Measurements from ENCODE around the gene PDK1.

PDK1 gene

DNA sequence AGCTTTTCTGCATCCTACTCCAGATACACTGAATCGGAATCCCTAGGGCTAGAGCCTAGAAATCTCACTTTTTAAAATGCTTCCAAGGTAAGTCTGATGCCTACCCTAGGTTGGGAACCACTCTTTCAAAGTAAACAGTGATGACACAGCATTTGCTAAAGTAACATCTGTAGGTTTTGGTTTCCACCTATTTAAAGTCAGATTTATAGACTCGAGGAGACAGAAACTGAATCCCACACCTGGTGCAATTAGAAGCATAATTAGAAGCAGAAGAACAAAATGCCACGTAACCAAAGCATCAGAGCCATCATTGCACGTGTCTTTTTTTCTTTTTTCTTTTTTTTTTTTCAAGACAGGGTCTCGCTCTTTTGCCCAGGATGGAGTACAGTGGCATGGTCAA is 40.9 kb downstream of the PDK1 start:
- no peak for DNase-seq (ENCODE audit: low read depth)
- in situ Hi-C loops (cut with HindIII; ENCODE audit: low sequenced_read_pairs), result no loop called here
- no peak overlapping the region for H3K4me3 ChIP-seq (ENCODE audit: low read depth, low read length)
- TF ChIP-seq, protein P1, sequence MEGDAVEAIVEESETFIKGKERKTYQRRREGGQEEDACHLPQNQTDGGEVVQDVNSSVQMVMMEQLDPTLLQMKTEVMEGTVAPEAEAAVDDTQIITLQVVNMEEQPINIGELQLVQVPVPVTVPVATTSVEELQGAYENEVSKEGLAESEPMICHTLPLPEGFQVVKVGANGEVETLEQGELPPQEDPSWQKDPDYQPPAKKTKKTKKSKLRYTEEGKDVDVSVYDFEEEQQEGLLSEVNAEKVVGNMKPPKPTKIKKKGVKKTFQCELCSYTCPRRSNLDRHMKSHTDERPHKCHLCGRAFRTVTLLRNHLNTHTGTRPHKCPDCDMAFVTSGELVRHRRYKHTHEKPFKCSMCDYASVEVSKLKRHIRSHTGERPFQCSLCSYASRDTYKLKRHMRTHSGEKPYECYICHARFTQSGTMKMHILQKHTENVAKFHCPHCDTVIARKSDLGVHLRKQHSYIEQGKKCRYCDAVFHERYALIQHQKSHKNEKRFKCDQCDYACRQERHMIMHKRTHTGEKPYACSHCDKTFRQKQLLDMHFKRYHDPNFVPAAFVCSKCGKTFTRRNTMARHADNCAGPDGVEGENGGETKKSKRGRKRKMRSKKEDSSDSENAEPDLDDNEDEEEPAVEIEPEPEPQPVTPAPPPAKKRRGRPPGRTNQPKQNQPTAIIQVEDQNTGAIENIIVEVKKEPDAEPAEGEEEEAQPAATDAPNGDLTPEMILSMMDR (IDR thresholded peaks at IDR 0.05; ENCODE audit: low read depth, low read length, missing control alignments), result no peak

DNA sequence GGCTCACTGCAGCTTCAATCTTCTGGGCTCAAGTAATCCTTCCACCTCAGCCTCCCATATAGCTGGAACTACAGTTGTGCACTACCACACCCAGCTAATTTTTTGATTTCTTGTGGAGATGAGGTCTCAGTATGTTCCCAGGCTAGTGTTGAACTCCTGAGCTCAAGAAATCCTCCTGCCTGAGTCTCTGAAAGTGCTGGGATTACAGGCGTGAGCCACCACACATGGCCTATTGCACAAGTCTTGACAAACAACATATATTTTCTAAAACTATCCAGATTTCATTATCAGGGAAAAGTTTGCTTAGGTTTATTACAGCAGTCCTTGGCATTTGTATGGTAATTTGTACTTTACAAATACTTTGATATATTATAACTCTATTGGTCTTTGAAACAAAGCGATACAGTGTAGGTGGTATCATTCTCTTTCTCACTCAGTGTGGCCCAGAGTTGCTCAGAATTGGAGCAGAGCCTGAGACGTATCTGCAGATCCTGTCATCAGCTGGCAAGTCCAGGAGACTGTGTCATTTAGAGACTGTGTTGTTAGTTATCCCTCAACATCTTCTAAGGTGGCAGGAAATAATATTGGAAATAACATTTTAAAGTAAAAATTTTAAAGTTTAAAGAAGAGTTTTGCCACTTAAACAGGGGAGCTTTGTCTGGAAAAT is 41.4 kb downstream of the PDK1 start:
- H3K4me3 ChIP-seq (ENCODE audit: low read depth, low read length), result no peak overlapping the region
- TF ChIP-seq, protein P1 (IDR thresholded peaks at IDR 0.05; ENCODE audit: low read depth, low read length, missing control alignments), result no peak
- in situ Hi-C loops (cut with HindIII; ENCODE audit: low sequenced_read_pairs), result no loop called here
- no peak for DNase-seq (ENCODE audit: low read depth)

DNA sequence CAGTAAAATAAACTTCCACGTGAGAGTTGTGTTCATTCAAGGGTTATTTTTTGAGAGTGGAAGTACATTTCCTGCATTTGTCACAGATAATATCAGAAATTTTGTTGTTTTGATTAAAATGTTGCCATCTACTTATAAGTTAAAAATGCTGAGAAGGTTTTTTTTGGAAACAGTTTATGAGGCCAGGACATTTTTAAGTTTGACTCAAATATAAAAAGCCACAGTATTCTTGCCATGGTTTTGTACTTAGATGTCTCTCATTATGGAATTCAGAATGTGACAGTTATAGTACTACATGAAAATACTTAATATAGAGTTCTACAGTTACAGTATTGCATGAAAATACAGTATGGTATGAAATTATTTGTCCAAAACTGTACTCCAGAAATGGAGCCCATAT is 44.1 kb downstream of the PDK1 start:
- DNase-seq (ENCODE audit: low read depth), result no peak
- TF ChIP-seq, protein P1 (IDR thresholded peaks at IDR 0.05; ENCODE audit: low read depth, low read length, missing control alignments), result no peak
- in situ Hi-C loops (cut with HindIII; ENCODE audit: low sequenced_read_pairs), result no loop called here
- H3K4me3 ChIP-seq (ENCODE audit: low read depth, low read length), result no peak overlapping the region

DNA sequence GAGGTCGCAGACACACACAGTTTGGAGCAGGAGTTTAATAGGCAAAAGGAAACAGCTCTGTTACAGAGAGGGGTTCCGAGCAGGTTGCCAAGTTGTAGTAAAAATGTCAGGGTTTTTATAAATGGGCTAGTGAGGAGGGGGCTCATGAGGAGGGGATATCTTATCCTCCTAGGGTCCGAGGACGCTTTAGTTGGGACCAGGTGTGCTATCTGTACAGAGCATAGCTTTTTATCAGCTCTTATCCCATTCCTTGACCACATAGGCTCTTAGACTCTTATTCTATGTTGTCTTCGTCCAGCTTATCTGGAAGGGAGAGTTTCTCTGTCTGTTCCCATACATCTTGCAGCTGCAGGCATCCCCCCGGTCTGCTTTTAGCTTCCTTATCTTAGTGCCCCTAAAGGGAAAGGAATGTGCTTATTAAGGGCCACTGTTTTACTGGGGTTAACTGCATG is 44.7 kb downstream of the PDK1 start:
- in situ Hi-C loops (cut with HindIII; ENCODE audit: low sequenced_read_pairs), result no loop called here
- TF ChIP-seq, protein P1 (IDR thresholded peaks at IDR 0.05; ENCODE audit: low read depth, low read length, missing control alignments), result no peak
- no peak overlapping the region for H3K4me3 ChIP-seq (ENCODE audit: low read depth, low read length)
- DNase-seq (ENCODE audit: low read depth), result no peak

DNA sequence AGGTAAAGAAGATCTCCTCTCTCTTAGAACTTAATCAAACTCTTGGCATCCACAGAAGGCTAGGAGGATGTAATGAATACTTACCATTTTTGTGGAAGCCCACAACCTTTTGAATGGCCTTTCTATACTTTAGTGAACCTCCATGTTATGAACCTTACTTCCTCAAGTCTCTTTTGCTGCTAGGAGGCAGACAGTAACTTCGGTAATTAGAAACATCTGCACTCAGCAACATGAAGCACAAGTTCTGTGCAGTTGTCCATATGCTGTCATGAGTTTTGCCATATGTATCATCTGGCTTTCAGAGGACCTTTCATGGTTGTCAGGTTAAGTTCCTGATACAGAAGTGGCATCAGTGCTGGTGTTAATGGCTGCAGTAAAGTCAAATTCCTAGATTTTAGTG is 50.4 kb downstream of the PDK1 start:
- DNase-seq (ENCODE audit: low read depth), result no peak
- in situ Hi-C loops (cut with HindIII; ENCODE audit: low sequenced_read_pairs), result no loop called here
- H3K4me3 ChIP-seq (ENCODE audit: low read depth, low read length), result no peak overlapping the region
- TF ChIP-seq, protein P1 (IDR thresholded peaks at IDR 0.05; ENCODE audit: low read depth, low read length, missing control alignments), result no peak

DNA sequence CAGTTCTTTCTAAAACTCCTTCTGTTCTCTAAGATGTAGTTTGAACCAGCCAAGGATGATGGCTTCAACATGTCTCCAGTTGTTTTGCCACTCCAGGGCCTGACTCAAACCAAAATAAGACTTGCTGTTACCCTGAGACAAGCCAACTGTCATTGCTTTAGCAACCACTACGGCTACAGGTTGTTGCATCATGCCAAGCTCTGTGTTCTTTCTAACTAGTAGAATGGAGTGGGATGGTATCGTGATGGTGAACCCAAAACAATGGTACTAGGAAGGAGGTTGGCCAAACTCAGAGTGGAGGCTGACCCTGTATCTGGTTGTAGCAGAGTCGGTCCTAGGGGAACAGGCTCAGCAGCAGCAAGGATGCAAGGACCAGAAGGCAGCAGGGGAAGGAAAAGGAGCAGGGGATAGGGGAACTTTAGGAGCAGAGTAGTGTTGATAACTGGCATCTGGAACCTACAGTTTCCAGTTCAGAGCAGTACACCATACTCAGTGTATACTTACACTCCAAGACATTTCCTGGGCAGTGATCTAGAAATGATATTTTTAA is 51.6 kb downstream of the PDK1 start:
- DNase-seq (ENCODE audit: low read depth), result no peak
- in situ Hi-C loops (cut with HindIII; ENCODE audit: low sequenced_read_pairs), result no loop called here
- TF ChIP-seq, protein P1 (IDR thresholded peaks at IDR 0.05; ENCODE audit: low read depth, low read length, missing control alignments), result no peak
- H3K4me3 ChIP-seq (ENCODE audit: low read depth, low read length), result no peak overlapping the region
